K562 (cell line): ENCODE data around the gene UTP4. TPM values are rescaled to one million over a fixed set of nuclear protein-coding genes. Genes with fewer than 3 reads are reported as not detected.
A peak's percentile ranks its signal among the peaks of the same experiment; 100 is the strongest.

Experiments used
- CBFB ChIP-seq: sonication (generic); formaldehyde crosslinking; IDR thresholded peaks from 2 replicates; pipeline ENCODE4 v1.4.0; 2020; ENCODE audit warnings: mild to moderate bottlenecking, missing genetic modification reagents
- HOXB6 ChIP-seq: fragments of 250-450 bp; sonication (Bioruptor Pico); IDR thresholded peaks from 2 replicates; pipeline ENCODE4 v1.5.1; 2022; ENCODE audit warnings: mild to moderate bottlenecking, borderline replicate concordance
- NFATC3 ChIP-seq: fragments of 450-650 bp; IDR thresholded peaks from 2 replicates; pipeline ENCODE4 v1.6.1; 2017; ENCODE audit warnings: mild to moderate bottlenecking
- NR2F6 ChIP-seq: fragments of 450-650 bp; formaldehyde crosslinking; IDR thresholded peaks from 2 replicates; pipeline ENCODE4 v1.4.0; 2020; ENCODE audit warnings: mild to moderate bottlenecking
- TAF9B ChIP-seq: fragments of 450-650 bp; IDR thresholded peaks from 2 replicates; pipeline ENCODE4 v1.6.1; 2018; ENCODE audit warnings: mild to moderate bottlenecking; ENCODE audit not compliant: partially characterized antibody
- XRCC5 ChIP-seq: fragments of 200-400 bp; formaldehyde crosslinking; IDR thresholded peaks from 2 replicates; pipeline ENCODE4 v1.6.1; 2017; ENCODE audit warnings: low read depth, mild to moderate bottlenecking, low read length
- YY1 ChIP-seq, 3 experiments: IDR thresholded peaks; 2 replicates each; pipeline ENCODE4 v1.6.1; 2011; ENCODE audit warnings: low read length in 2 of 3, mild to moderate bottlenecking in 2 of 3, moderate library complexity in 2 of 3, borderline replicate concordance in 1 of 3, control low read depth in 1 of 3, low read depth in 1 of 3; ENCODE audit not compliant: insufficient read depth in 3 of 3, insufficient replicate concordance in 2 of 3, control insufficient read depth in 1 of 3, insufficient read length in 1 of 3; ENCODE audit errors: extremely low read depth in 1 of 3
- ZFP36 ChIP-seq: fragments of 150-350 bp; IDR thresholded peaks from 2 replicates; pipeline ENCODE4 v1.6.1; 2018; ENCODE audit warnings: low read length, low read depth; ENCODE audit not compliant: partially characterized antibody
- polyA plus RNA-seq, 8 experiments: library from polyadenylated mRNA; depleted of rRNA in 4 of 8; stranded (reverse) in 5 of 8; unstranded in 3 of 8; fragments of >200 nt; fragmentation: Nextera tagmentation in 2 of 8; fragmentation: Illumina TruSeq in 1 of 8; extraction: Ambion mirVana in 2 of 8; extraction: Trizol in 1 of 8; gene quantifications; 2 replicates each; pipeline versions ENCODE4 v1.2.1 to v1.2.3, GENCODE V29; 2011 to 2014; ENCODE audit warnings: inconsistent platforms in 1 of 8, missing spikeins in 1 of 8
- total RNA-seq, 7 experiments: library from RNA; depleted of rRNA in 6 of 7; stranded (reverse); fragments of >200 nt in 6 of 7; fragmentation: Illumina TruSeq in 2 of 7; extraction: Trizol in 2 of 7; gene quantifications; 2 replicates each; pipeline versions ENCODE4 v1.2.1 to v1.2.3, GENCODE V29; 2011 to 2021; ENCODE audit warnings: low replicate concordance in 1 of 7
- TF ChIP-seq, protein P1 (sequence below): sonication (generic); formaldehyde crosslinking; IDR thresholded peaks from 2 replicates; pipeline ENCODE4 v1.8.1; 2023; ENCODE audit warnings: missing genetic modification reagents, mild to moderate bottlenecking, borderline replicate concordance
- TF ChIP-seq, protein P2 (sequence below), 2 experiments: fragments of 450-650 bp; formaldehyde crosslinking in 1 of 2; IDR thresholded peaks; 2 replicates each; pipeline versions ENCODE4 v1.4.0 to v1.6.1; 2014 to 2020; ENCODE audit warnings: mild to moderate bottlenecking in 2 of 2, borderline replicate concordance in 1 of 2, low read depth in 1 of 2
- TF ChIP-seq, protein P3 (sequence below): fragments of 450-650 bp; IDR thresholded peaks from one replicate; pipeline ENCODE4 v1.6.1; 2018; ENCODE audit warnings: mild to moderate bottlenecking, moderate library complexity; ENCODE audit not compliant: partially characterized antibody

The UTP4 gene
- total and polyA plus RNA-seq, 9 of the 15 experiments (the other 6 are each of a cell fraction or from before 2014, with no cell fraction given), result 46.1 to 203 (median 145) TPM

DNA sequence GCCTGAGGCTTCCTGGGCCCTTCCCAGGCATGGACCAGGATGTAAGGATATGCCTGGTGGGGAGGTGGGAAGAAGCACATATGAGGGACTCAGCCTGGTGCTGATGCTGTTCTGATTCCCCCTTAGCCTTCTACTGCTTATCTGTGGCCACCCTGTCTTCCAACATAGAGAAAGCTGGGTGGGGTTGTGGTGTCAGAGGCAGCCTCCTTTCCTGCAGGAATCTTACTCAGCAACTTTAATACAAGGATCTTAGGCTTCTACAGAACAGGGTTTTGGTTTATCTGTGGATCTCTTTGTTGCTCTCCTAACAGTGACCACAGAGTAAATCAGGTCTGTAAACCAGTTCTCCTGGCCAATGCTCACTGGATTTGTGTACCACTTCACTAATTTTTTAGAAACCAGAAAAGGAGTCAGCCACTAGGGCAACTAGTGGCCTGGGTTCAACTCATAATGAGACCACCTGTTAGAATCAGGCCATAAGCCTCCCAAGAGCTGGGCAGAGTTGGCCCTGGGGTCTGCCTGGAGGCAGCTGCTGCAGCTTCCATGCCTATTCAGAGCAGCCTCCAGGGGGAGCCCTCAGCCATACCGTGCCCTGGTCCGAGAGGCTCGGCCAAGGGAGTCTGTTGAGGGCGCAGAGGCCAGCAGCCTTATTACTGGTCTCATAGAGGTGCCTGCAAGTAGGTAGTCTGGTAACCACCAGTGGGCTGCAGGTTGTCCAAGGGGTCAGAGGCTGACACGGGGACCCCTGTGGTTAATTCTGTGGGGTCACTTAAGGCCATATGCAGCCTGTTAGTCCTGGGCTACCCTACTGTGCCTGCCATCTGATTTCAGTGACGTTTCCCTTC lies 19.9 kb upstream of the UTP4 start (continued):
- TF ChIP-seq, protein P1, sequence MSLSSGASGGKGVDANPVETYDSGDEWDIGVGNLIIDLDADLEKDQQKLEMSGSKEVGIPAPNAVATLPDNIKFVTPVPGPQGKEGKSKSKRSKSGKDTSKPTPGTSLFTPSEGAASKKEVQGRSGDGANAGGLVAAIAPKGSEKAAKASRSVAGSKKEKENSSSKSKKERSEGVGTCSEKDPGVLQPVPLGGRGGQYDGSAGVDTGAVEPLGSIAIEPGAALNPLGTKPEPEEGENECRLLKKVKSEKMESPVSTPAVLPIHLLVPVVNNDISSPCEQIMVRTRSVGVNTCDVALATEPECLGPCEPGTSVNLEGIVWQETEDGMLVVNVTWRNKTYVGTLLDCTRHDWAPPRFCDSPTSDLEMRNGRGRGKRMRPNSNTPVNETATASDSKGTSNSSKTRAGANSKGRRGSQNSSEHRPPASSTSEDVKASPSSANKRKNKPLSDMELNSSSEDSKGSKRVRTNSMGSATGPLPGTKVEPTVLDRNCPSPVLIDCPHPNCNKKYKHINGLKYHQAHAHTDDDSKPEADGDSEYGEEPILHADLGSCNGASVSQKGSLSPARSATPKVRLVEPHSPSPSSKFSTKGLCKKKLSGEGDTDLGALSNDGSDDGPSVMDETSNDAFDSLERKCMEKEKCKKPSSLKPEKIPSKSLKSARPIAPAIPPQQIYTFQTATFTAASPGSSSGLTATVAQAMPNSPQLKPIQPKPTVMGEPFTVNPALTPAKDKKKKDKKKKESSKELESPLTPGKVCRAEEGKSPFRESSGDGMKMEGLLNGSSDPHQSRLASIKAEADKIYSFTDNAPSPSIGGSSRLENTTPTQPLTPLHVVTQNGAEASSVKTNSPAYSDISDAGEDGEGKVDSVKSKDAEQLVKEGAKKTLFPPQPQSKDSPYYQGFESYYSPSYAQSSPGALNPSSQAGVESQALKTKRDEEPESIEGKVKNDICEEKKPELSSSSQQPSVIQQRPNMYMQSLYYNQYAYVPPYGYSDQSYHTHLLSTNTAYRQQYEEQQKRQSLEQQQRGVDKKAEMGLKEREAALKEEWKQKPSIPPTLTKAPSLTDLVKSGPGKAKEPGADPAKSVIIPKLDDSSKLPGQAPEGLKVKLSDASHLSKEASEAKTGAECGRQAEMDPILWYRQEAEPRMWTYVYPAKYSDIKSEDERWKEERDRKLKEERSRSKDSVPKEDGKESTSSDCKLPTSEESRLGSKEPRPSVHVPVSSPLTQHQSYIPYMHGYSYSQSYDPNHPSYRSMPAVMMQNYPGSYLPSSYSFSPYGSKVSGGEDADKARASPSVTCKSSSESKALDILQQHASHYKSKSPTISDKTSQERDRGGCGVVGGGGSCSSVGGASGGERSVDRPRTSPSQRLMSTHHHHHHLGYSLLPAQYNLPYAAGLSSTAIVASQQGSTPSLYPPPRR (CRISPR knock-in tag), result no peak
- TF ChIP-seq TAF9B (no peak), XRCC5 (no peak; the same call in 1 of the 2 replicates), NFATC3 (no peak), HOXB6 (no peak), ZFP36 (peak; percentile 87), CBFB (no peak), YY1 (IDR thresholded peaks at IDR 0.05; ENCODE audit: borderline replicate concordance in 1 of 3, control insufficient read depth in 1 of 3, extremely low read depth in 1 of 3, insufficient read depth in 3 of 3, insufficient read length in 1 of 3, insufficient replicate concordance in 2 of 3, low read depth in 1 of 3, low read length in 2 of 3) (no peak), NR2F6 (no peak)
- TF ChIP-seq, protein P2, sequence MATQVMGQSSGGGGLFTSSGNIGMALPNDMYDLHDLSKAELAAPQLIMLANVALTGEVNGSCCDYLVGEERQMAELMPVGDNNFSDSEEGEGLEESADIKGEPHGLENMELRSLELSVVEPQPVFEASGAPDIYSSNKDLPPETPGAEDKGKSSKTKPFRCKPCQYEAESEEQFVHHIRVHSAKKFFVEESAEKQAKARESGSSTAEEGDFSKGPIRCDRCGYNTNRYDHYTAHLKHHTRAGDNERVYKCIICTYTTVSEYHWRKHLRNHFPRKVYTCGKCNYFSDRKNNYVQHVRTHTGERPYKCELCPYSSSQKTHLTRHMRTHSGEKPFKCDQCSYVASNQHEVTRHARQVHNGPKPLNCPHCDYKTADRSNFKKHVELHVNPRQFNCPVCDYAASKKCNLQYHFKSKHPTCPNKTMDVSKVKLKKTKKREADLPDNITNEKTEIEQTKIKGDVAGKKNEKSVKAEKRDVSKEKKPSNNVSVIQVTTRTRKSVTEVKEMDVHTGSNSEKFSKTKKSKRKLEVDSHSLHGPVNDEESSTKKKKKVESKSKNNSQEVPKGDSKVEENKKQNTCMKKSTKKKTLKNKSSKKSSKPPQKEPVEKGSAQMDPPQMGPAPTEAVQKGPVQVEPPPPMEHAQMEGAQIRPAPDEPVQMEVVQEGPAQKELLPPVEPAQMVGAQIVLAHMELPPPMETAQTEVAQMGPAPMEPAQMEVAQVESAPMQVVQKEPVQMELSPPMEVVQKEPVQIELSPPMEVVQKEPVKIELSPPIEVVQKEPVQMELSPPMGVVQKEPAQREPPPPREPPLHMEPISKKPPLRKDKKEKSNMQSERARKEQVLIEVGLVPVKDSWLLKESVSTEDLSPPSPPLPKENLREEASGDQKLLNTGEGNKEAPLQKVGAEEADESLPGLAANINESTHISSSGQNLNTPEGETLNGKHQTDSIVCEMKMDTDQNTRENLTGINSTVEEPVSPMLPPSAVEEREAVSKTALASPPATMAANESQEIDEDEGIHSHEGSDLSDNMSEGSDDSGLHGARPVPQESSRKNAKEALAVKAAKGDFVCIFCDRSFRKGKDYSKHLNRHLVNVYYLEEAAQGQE (IDR thresholded peaks at IDR 0.05; ENCODE audit: borderline replicate concordance), result peak; percentile 26; the same call in 1 of the 2 replicates
- TF ChIP-seq, protein P2 (CRISPR knock-in tag; IDR thresholded peaks at IDR 0.05; ENCODE audit: low read depth), result no peak
- TF ChIP-seq, protein P3, sequence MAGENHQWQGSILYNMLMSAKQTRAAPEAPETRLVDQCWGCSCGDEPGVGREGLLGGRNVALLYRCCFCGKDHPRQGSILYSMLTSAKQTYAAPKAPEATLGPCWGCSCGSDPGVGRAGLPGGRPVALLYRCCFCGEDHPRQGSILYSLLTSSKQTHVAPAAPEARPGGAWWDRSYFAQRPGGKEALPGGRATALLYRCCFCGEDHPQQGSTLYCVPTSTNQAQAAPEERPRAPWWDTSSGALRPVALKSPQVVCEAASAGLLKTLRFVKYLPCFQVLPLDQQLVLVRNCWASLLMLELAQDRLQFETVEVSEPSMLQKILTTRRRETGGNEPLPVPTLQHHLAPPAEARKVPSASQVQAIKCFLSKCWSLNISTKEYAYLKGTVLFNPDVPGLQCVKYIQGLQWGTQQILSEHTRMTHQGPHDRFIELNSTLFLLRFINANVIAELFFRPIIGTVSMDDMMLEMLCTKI, result no peak
